MM.1S (cell line): ENCODE measurements around the gene KIR3DL3.

ENCODE experiments used
- DNase-seq: peaks from one replicate; pipeline ENCODE4 v3.0.0-alpha.2; 2015
- H2AFZ ChIP-seq: fragments of 300-600 bp; sonication (generic); 2 replicates; pipeline ENCODE4 v1.6.0; 2016; ENCODE audit warnings: antibody characterized with exemption, low read length
- H3F3A ChIP-seq: fragments of 300-600 bp; sonication (generic); 2 replicates; pipeline ENCODE4 v1.6.1; 2016; ENCODE audit warnings: mild to moderate bottlenecking, antibody characterized with exemption, low read length, moderate library complexity, mixed read lengths; ENCODE audit not compliant: insufficient read depth
- H3K27ac ChIP-seq: fragments of 300-600 bp; sonication (generic); 2 replicates; pipeline ENCODE4 v1.5.1; 2016; ENCODE audit warnings: mild to moderate bottlenecking, low read length
- H3K27me3 ChIP-seq: fragments of 300-600 bp; sonication (generic); replicated peaks from 2 replicates; pipeline ENCODE4 v1.6.0; 2016; ENCODE audit warnings: low read length; ENCODE audit not compliant: insufficient read depth
- H3K36me3 ChIP-seq: fragments of 300-600 bp; sonication (generic); replicated peaks from 2 replicates; pipeline ENCODE4 v1.6.1; 2016; ENCODE audit warnings: mild to moderate bottlenecking, low read length, mixed read lengths; ENCODE audit not compliant: insufficient read depth
- H3K4me1 ChIP-seq: fragments of 300-600 bp; sonication (generic); 2 replicates; pipeline ENCODE4 v1.6.1; 2016; ENCODE audit warnings: low read length, mixed read lengths
- H3K4me2 ChIP-seq: fragments of 300-600 bp; sonication (generic); 2 replicates; pipeline ENCODE4 v1.6.0; 2016; ENCODE audit warnings: low read depth, low read length
- H3K4me3 ChIP-seq: fragments of 300-600 bp; sonication (generic); 2 replicates; pipeline ENCODE4 v1.5.1; 2016; ENCODE audit warnings: low read length, mixed read lengths
- H3K79me2 ChIP-seq: fragments of 300-600 bp; sonication (generic); 2 replicates; pipeline ENCODE4 v1.6.1; 2016; ENCODE audit warnings: mixed run types, low read length, mixed read lengths
- H3K9ac ChIP-seq: fragments of 300-600 bp; sonication (generic); 2 replicates; pipeline ENCODE4 v1.6.1; 2016; ENCODE audit warnings: low read length, mixed read lengths
- H3K9me2 ChIP-seq: fragments of 300-600 bp; sonication (generic); replicated peaks from 2 replicates; pipeline ENCODE4 v1.6.1; 2016; ENCODE audit warnings: mild to moderate bottlenecking, low read length, mixed read lengths; ENCODE audit not compliant: insufficient read depth
- H3K9me3 ChIP-seq: fragments of 300-600 bp; sonication (generic); replicated peaks from 2 replicates; pipeline ENCODE4 v1.6.1; 2016; ENCODE audit warnings: mild to moderate bottlenecking, low read length, mixed read lengths; ENCODE audit not compliant: insufficient read depth
- H4K20me1 ChIP-seq: fragments of 300-600 bp; sonication (generic); 2 replicates; pipeline ENCODE4 v1.6.1; 2016; ENCODE audit warnings: mild to moderate bottlenecking, low read length, moderate library complexity, mixed read lengths; ENCODE audit not compliant: insufficient read depth
- CTCF ChIP-seq: fragments of 300-600 bp; sonication (generic); IDR thresholded peaks from 2 replicates; pipeline ENCODE4 v1.5.1; 2016; ENCODE audit warnings: antibody characterized with exemption, low read length, mixed read lengths
- EZH2 ChIP-seq: fragments of 300-600 bp; sonication (generic); optimal IDR thresholded peaks from 2 replicates; pipeline ENCODE3; 2017; ENCODE audit warnings: low read depth, mild to moderate bottlenecking, antibody characterized with exemption, low read length, mixed read lengths
- EZH2phosphoT487 ChIP-seq: fragments of 300-600 bp; sonication (generic); IDR thresholded peaks from 2 replicates; pipeline ENCODE4 v1.6.1; 2018; ENCODE audit warnings: antibody characterized with exemption, low read length

KIR3DL3 gene

GRCh38 chr19:54727562-54727961, 3.3 kb downstream of the KIR3DL3 start:
- Histone ChIP-seq H3K4me3 (no peak overlapping the region), H3K9me3 (no peaks in the 10 kb centered on the region), H3K4me1 (no peaks in the 10 kb centered on the region), H2AFZ (no peak overlapping the region), H3K9me2 (no peaks in the 10 kb centered on the region), H3K27me3 (peaks cover 57% of the 10 kb centered on the region), H3K4me2 (no peak overlapping the region), H3K9ac (no peak overlapping the region), H3K79me2 (no peaks in the 10 kb centered on the region), H4K20me1 (no peaks in the 10 kb centered on the region), H3F3A (no peaks in the 10 kb centered on the region), H3K36me3 (no peaks in the 10 kb centered on the region), H3K27ac (no peak overlapping the region)
- TF ChIP-seq CTCF (no peak), EZH2 (no peak), EZH2phosphoT487 (no peak)
- DNase-seq: no peak

GRCh38 chr19:54728167-54728566, 3.9 kb downstream of the KIR3DL3 start:
- Histone ChIP-seq H3K9ac (no peak overlapping the region), H3K9me2 (no peaks in the 10 kb centered on the region), H3K4me2 (no peak overlapping the region), H2AFZ (no peak overlapping the region), H3K9me3 (no peaks in the 10 kb centered on the region), H3K4me1 (no peaks in the 10 kb centered on the region), H4K20me1 (no peaks in the 10 kb centered on the region), H3K4me3 (no peak overlapping the region), H3K27ac (no peak overlapping the region), H3K79me2 (no peaks in the 10 kb centered on the region), H3F3A (no peaks in the 10 kb centered on the region), H3K36me3 (no peaks in the 10 kb centered on the region), H3K27me3 (peaks cover 57% of the 10 kb centered on the region)
- TF ChIP-seq EZH2: no peak
- no peak for TF ChIP-seq EZH2phosphoT487
- no peak for TF ChIP-seq CTCF
- DNase-seq: no peak

GRCh38 chr19:54729416-54730188, 5.4 kb downstream of the KIR3DL3 start:
- H3K9me2 ChIP-seq: no peaks in the 10 kb centered on the region
- H3K79me2 ChIP-seq: no peaks in the 10 kb centered on the region
- H3F3A ChIP-seq: no peaks in the 10 kb centered on the region
- DNase-seq: no peak
- H3K4me3 ChIP-seq: no peak overlapping the region
- H3K4me1 ChIP-seq: no peaks in the 10 kb centered on the region
- H3K27ac ChIP-seq: no peak overlapping the region
- H2AFZ ChIP-seq: no peak overlapping the region
- H3K36me3 ChIP-seq: no peaks in the 10 kb centered on the region
- no peaks in the 10 kb centered on the region for H3K9me3 ChIP-seq
- H3K9ac ChIP-seq: no peak overlapping the region
- no peak overlapping the region for H3K4me2 ChIP-seq
- no peaks in the 10 kb centered on the region for H4K20me1 ChIP-seq
- H3K27me3 ChIP-seq: peaks cover 63% of the 10 kb centered on the region
- TF ChIP-seq EZH2phosphoT487 (no peak), CTCF (no peak), EZH2 (no peak)
